Thymus (tissue), 11 donors: Measurements from ENCODE around the gene MYCBPAP. TPM values are rescaled to one million over a fixed set of nuclear protein-coding genes. Genes with fewer than 3 reads are reported as not detected.
A peak's percentile ranks its signal among the peaks of the same experiment; 100 is the strongest.

ENCODE experiments used
- DNase-seq, 9 donors: peaks; one replicate each; pipeline ENCODE4 v3.0.0-alpha.2; 2013; ENCODE audit warnings: low spot score in 9 of 9, low read depth in 6 of 9, missing footprints in 1 of 9
- H3K27ac ChIP-seq, 2 donors: one replicate each; pipeline ENCODE4 v1.5.1; 2013; ENCODE audit warnings: control low read depth in 1 of 2, low read depth in 1 of 2, low read length in 1 of 2, mild to moderate bottlenecking in 1 of 2, moderate library complexity in 1 of 2
- H3K27me3 ChIP-seq, 2 donors: one replicate each; pipeline ENCODE4 v1.5.1; 2013; ENCODE audit warnings: low read length in 1 of 2; ENCODE audit not compliant: control insufficient read depth in 2 of 2, insufficient read depth in 1 of 2
- H3K36me3 ChIP-seq, 2 donors: one replicate each; pipeline ENCODE4 v1.5.1; 2013; ENCODE audit warnings: low read length in 1 of 2, mild to moderate bottlenecking in 1 of 2, moderate library complexity in 1 of 2; ENCODE audit not compliant: control insufficient read depth in 2 of 2, insufficient read depth in 2 of 2
- H3K4me1 ChIP-seq, 2 donors: one replicate each; pipeline ENCODE4 v1.5.1; 2013; ENCODE audit warnings: low read length in 2 of 2; ENCODE audit not compliant: control insufficient read depth in 2 of 2, insufficient read depth in 2 of 2
- H3K4me3 ChIP-seq, 2 donors: one replicate each; pipeline ENCODE4 v1.5.1; 2013; ENCODE audit warnings: low read length in 2 of 2, control low read depth in 1 of 2, mild to moderate bottlenecking in 1 of 2
- H3K9me3 ChIP-seq, 2 donors: one replicate each; pipeline ENCODE4 v1.5.1; 2013; ENCODE audit warnings: low read length in 1 of 2, mild to moderate bottlenecking in 1 of 2; ENCODE audit not compliant: control insufficient read depth in 2 of 2, insufficient read depth in 1 of 2
- WGBS: extraction: QIAGEN DNeasy Blood & Tissue Kit; methylation state at CpG from one replicate; pipeline ENCODE4 v1.1.7; 2013; 5-methylcytosine and 5-hydroxymethylcytosine counted together
- polyA plus RNA-seq: library from polyadenylated mRNA; stranded (reverse); fragments of 200-250 nt; gene quantifications from one replicate; pipeline ENCODE4 v1.2.3, GENCODE V29; 2013
- total RNA-seq: library from RNA; stranded (reverse); fragments of 120-200 nt; gene quantifications from one replicate; pipeline ENCODE4 v1.2.4, GENCODE V29; 2013
- donor health status: healthy.

MYCBPAP gene
- total and polyA plus RNA-seq, 2 donors, result 1.2 to 1.5 TPM

DNA sequence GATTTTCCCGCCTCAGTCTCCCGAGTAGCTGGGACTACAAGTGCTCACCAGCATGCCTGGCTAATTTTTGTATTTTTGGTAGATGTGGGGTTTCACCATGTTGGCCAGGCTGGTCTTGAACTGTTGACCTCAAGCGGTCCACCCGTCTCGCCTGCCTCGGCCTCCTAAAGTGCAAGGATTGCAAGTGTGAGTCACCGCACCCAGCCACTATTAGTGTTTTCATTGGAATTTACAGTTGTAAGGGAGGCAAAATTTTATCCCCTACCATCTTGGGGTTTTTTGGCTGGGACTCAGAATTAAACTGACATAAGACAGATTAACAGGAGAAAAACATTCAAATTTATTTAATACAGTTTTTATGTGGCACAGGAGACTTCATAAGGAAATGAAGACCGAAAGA lies 12.3 kb upstream of the MYCBPAP start:
- H3K9me3 ChIP-seq, result no peaks in the 10 kb centered on the region
- 97% methylated on average over 8 of the region's 8 CpGs for WGBS

GRCh38 chr17:50498021-50498874 lies 10.0 kb upstream of the MYCBPAP start:
- no peak overlapping the region for H3K27ac ChIP-seq
- DNase-seq, result no peak
- no peaks in the 10 kb centered on the region for H3K9me3 ChIP-seq
- peaks cover 0 to 9% of the 10 kb centered on the region in 2 donors for H3K27me3 ChIP-seq
- 95% methylated on average over 7 of the region's 7 CpGs for WGBS
- no peaks in the 10 kb centered on the region for H3K4me1 ChIP-seq
- no peaks in the 10 kb centered on the region for H3K36me3 ChIP-seq
- no peak overlapping the region for H3K4me3 ChIP-seq

More for the DNA sequence above, 12.3 kb upstream of the MYCBPAP start:
- H3K27me3 ChIP-seq, result peaks cover 0 to 4% of the 10 kb centered on the region in 2 donors
- no peaks in the 10 kb centered on the region for H3K36me3 ChIP-seq
- H3K4me3 ChIP-seq, result no peak overlapping the region
- no peaks in the 10 kb centered on the region for H3K4me1 ChIP-seq
- no peak for DNase-seq
- no peak overlapping the region for H3K27ac ChIP-seq

DNA sequence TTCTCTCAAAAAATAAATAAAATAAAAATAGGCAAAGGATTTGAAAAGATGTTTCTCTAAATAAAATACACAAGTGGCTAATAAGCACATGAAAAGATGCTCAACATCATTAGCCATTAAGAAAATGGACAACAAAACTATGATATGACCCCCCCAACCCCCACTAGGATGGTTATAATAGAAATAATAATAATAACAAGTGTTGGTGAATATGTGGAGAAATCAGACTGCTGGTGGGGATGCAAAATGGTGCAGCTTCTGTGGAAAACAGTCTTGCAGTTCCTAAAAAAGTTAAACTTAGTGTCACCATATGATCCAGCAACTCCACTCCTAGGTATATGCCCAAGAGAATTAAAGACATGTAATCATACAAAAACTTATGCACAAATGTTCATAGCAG lies 9.0 kb upstream of the MYCBPAP start:
- no peak for DNase-seq
- Histone ChIP-seq H3K27ac (no peak overlapping the region), H3K9me3 (no peaks in the 10 kb centered on the region), H3K27me3 (peaks cover 0 to 9% of the 10 kb centered on the region in 2 donors), H3K4me1 (peaks cover 0 to 8% of the 10 kb centered on the region in 2 donors), H3K4me3 (no peak overlapping the region), H3K36me3 (no peaks in the 10 kb centered on the region)

DNA sequence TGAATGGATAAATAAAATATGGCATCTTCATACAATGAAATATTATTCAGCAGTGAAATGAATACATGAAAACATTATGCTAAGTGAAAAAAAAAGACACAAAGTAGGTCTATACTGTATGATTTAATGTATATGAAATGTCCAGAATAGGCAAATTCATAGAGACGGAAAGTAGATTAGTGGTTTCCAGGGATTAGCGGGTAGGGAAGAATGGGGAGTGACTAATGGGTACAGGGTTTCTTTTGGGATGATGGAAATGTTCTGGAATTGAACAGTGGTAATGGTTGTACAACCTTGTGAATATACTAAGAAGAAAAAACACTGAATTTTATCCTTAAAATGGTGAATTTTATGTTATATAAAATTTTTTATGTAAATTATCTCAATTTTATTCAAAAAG lies 8.5 kb upstream of the MYCBPAP start:
- WGBS, result 98% methylated on average over 2 of the region's 2 CpGs
- DNase-seq, result no peak

GRCh38 chr17:50501054-50501453 lies 7.2 kb upstream of the MYCBPAP start:
- DNase-seq, result peak in 1 of 9 donors; percentile 33
- peaks cover 0 to 13% of the 10 kb centered on the region in 2 donors for H3K4me1 ChIP-seq
- H3K36me3 ChIP-seq, result no peaks in the 10 kb centered on the region
- no peaks in the 10 kb centered on the region for H3K9me3 ChIP-seq
- H3K27me3 ChIP-seq, result peaks cover 0 to 13% of the 10 kb centered on the region in 2 donors
- no peak overlapping the region for H3K27ac ChIP-seq
- H3K4me3 ChIP-seq, result no peak overlapping the region
- 47% methylated on average over 5 of the region's 5 CpGs for WGBS

More for the DNA sequence above, 8.5 kb upstream of the MYCBPAP start:
- peaks cover 0 to 9% of the 10 kb centered on the region in 2 donors for H3K27me3 ChIP-seq
- H3K27ac ChIP-seq, result no peak overlapping the region
- H3K4me3 ChIP-seq, result no peak overlapping the region
- peaks cover 0 to 12% of the 10 kb centered on the region in 2 donors for H3K4me1 ChIP-seq
- H3K9me3 ChIP-seq, result no peaks in the 10 kb centered on the region
- no peaks in the 10 kb centered on the region for H3K36me3 ChIP-seq

- Histone ChIP-seq H3K4me1 (peaks cover 0 to 14% of the 10 kb centered on the region in 2 donors), H3K27ac (no peak overlapping the region), H3K9me3 (no peaks in the 10 kb centered on the region), H3K27me3 (peaks cover 0 to 17% of the 10 kb centered on the region in 2 donors), H3K36me3 (no peaks in the 10 kb centered on the region), H3K4me3 (no peak overlapping the region)
- DNase-seq, result no peak
- 93% methylated on average over 9 of the region's 9 CpGs for WGBS
Measured at GRCh38 chr17:50502301-50502990, 5.8 kb upstream of the MYCBPAP start.

GRCh38 chr17:50505591-50506130 lies 2.6 kb upstream of the MYCBPAP start:
- Histone ChIP-seq H3K27ac (no peak overlapping the region), H3K9me3 (peaks cover 0 to 2% of the 10 kb centered on the region in 2 donors), H3K27me3 (peaks cover 0 to 29% of the 10 kb centered on the region in 2 donors), H3K4me3 (no peak overlapping the region), H3K4me1 (peaks cover 8 to 31% of the 10 kb centered on the region in 2 donors), H3K36me3 (no peaks in the 10 kb centered on the region)
- DNase-seq, result no peak
- 81% methylated on average over 7 of the region's 7 CpGs for WGBS

DNA sequence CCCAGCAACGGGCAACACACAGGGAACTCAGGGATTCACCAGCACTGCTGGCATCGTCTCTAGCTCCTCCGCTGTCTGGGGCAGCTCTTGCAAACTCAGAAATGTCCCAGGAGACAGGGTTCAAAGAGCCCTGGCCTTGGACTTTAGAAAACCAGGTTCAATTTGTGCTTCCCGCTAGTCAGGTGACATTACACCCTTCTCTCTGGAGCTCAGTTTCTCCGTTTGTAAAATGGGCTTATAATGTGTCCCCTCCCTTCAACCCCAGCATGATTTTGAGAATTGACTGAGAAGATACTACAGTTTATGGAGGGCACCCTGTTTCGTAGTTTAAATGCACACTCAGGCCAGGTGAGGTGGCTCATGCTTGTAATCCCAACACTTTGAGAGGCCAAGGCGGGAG lies 1.9 kb upstream of the MYCBPAP start:
- Histone ChIP-seq H3K9me3 (peaks cover 0 to 2% of the 10 kb centered on the region in 2 donors), H3K27ac (no peak overlapping the region), H3K36me3 (no peaks in the 10 kb centered on the region), H3K4me3 (no peak overlapping the region), H3K4me1 (peaks cover 8 to 33% of the 10 kb centered on the region in 2 donors), H3K27me3 (peaks cover 0 to 29% of the 10 kb centered on the region in 2 donors)
- WGBS, result 84% methylated on average over 7 of the region's 7 CpGs
- no peak for DNase-seq
